HEK293 (cell line): ENCODE results near the gene TPSD1.

Experiments used
- BCL11A ChIP-seq: fragments of 450-650 bp; formaldehyde crosslinking; IDR thresholded peaks from 2 replicates; pipeline ENCODE4 v1.5.1; 2016; ENCODE audit warnings: low read depth, missing biosample characterization, missing genetic modification characterization
- CTCF ChIP-seq: fragments of 450-650 bp; formaldehyde crosslinking; IDR thresholded peaks from 2 replicates; pipeline ENCODE4 v1.5.1; 2016; ENCODE audit warnings: missing biosample characterization, missing genetic modification characterization
- ZNF10 ChIP-seq: fragments of 450-650 bp; formaldehyde crosslinking; IDR thresholded peaks from 2 replicates; pipeline ENCODE4 v1.5.1; 2017; ENCODE audit warnings: missing biosample characterization, missing genetic modification characterization
- ZNF571 ChIP-seq: fragments of 450-650 bp; formaldehyde crosslinking; IDR thresholded peaks from 2 replicates; pipeline ENCODE4 v1.5.0; 2017; ENCODE audit warnings: missing biosample characterization, missing genetic modification characterization
- ZNF624 ChIP-seq: fragments of 450-650 bp; formaldehyde crosslinking; IDR thresholded peaks from 2 replicates; pipeline ENCODE4 v1.5.1; 2017; ENCODE audit warnings: missing biosample characterization, missing genetic modification characterization
- TF ChIP-seq, protein P1 (sequence below): fragments of 450-650 bp; formaldehyde crosslinking; IDR thresholded peaks from 2 replicates; pipeline ENCODE4 v1.5.1; 2016; ENCODE audit warnings: missing biosample characterization, missing genetic modification characterization

- TF ChIP-seq CTCF (tag by site-specific recombination) = no peak
- no peak for TF ChIP-seq BCL11A (tag by site-specific recombination)
- no peak for TF ChIP-seq ZNF10 (tag by site-specific recombination)
- TF ChIP-seq, protein P1, sequence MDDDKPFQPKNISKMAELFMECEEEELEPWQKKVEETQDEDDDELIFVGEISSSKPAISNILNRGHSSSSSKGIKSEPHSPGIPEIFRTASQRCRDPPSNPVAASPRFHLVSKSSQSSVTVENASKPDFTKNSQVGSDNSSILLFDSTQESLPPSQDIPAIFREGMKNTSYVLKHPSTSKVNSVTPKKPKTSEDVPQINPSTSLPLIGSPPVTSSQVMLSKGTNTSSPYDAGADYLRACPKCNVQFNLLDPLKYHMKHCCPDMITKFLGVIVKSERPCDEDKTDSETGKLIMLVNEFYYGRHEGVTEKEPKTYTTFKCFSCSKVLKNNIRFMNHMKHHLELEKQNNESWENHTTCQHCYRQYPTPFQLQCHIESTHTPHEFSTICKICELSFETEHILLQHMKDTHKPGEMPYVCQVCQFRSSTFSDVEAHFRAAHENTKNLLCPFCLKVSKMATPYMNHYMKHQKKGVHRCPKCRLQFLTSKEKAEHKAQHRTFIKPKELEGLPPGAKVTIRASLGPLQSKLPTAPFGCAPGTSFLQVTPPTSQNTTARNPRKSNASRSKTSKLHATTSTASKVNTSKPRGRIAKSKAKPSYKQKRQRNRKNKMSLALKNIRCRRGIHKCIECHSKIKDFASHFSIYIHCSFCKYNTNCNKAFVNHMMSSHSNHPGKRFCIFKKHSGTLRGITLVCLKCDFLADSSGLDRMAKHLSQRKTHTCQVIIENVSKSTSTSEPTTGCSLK = no peak
- TF ChIP-seq ZNF571 (tag by site-specific recombination) = no peak
- TF ChIP-seq ZNF624 (tag by site-specific recombination) = no peak
Measured at GRCh38 chr16:1208239-1208830, 47.5 kb upstream of the TPSD1 start.
